Measurements from ENCODE around the gene ABLIM3. TPM values are rescaled to one million over a fixed set of nuclear protein-coding genes. Genes with fewer than 3 reads are reported as not detected.

Gene ABLIM3
- total and polyA plus RNA-seq, 9 of the 15 experiments (the other 6 are each of a cell fraction or from before 2014, with no cell fraction given), result 0.03 to 0.38 (median 0.11) TPM

DNA sequence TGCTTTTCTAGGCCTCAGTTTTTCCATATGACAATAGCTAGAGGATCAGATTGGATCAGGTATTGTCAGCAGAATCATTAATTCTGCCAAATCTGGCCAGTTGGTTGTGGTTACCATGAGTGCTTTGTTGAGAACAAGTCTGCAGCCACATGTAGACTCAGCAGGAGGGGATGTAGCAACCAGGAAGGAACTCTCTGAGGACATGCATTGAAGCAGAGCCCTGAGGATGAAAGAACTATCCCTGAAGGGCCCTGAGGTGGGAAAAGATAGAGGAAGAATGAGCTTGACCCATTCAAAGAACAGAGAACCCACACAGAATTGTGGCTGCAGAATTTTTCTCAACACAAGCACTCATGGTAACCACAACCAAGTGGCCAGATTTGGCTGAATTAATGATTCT lies 70.3 kb downstream of the ABLIM3 start:
- H3K4me3 ChIP-seq, result no peak overlapping the region
- peaks cover 6 to 39% of the 10 kb centered on the region in 2 experiments for H3K27me3 ChIP-seq (ENCODE audit: control insufficient read depth in 2 of 2, insufficient read depth in 2 of 2, low read length in 2 of 2)
- FAIRE-seq (no peak), ATAC-seq (no peak), DNase-seq (ENCODE audit: extremely low read depth in 1 of 4, low spot score in 3 of 4) (no peak)
- no TSS peak for BruUV-seq (replicated peaks)
- POLR2A ChIA-PET, result no interaction called here
- H4K20me1 ChIP-seq (replicated peaks; ENCODE audit: control insufficient read depth, insufficient read depth, low read length), result no peaks in the 10 kb centered on the region; the same call in none of the 2 replicates
- H3K9ac ChIP-seq (ENCODE audit: insufficient read depth in 1 of 2, low read depth in 2 of 2, low read length in 2 of 2), result no peak overlapping the region
- H3K79me2 ChIP-seq (ENCODE audit: control insufficient read depth, insufficient read depth, low read length), result no peaks in the 10 kb centered on the region
- H3K4me1 ChIP-seq (replicated peaks in 1 of 2; ENCODE audit: control insufficient read depth in 2 of 2, insufficient read depth in 2 of 2, low read length in 2 of 2), result no peaks in the 10 kb centered on the region; a peak in 1 of 5 replicates
- TF ChIP-seq JUNB (CRISPR knock-in tag; conservative IDR thresholded peaks at IDR 0.05) (no peak), EGR1 (conservative IDR thresholded peaks at IDR 0.05) (no peak), RBM14 (IDR thresholded peaks at IDR 0.05; ENCODE audit: borderline replicate concordance, insufficient read depth, low read depth, low read length) (no peak), XRCC5 (IDR thresholded peaks at IDR 0.05; ENCODE audit: low read depth, low read length) (no peak)
- TF ChIP-seq, protein P1, sequence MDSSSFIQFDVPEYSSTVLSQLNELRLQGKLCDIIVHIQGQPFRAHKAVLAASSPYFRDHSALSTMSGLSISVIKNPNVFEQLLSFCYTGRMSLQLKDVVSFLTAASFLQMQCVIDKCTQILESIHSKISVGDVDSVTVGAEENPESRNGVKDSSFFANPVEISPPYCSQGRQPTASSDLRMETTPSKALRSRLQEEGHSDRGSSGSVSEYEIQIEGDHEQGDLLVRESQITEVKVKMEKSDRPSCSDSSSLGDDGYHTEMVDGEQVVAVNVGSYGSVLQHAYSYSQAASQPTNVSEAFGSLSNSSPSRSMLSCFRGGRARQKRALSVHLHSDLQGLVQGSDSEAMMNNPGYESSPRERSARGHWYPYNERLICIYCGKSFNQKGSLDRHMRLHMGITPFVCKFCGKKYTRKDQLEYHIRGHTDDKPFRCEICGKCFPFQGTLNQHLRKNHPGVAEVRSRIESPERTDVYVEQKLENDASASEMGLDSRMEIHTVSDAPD (CRISPR knock-in tag; IDR thresholded peaks at IDR 0.05), result no peak
- in situ Hi-C loops (cut with MboI) (no loop called here), intact Hi-C loops (cut with micrococcal nuclease) (no loop called here)
- no peak overlapping the region for H2AFZ ChIP-seq (ENCODE audit: low read depth, low read length)
- no peaks in the 10 kb centered on the region for H3K36me3 ChIP-seq (ENCODE audit: control insufficient read depth, insufficient read depth, low read length)
- H3K9me3 ChIP-seq (replicated peaks; ENCODE audit: control insufficient read depth, insufficient read depth, low read depth, low read length), result no peaks in the 10 kb centered on the region
- CTCF ChIA-PET (ENCODE audit: low intra/inter-chr PET ratio), result no interaction called here
- H3K27ac ChIP-seq (ENCODE audit: extremely low read depth, low read depth, low read length), result no peak overlapping the region
- H3K9me1 ChIP-seq (ENCODE audit: control insufficient read depth, insufficient read depth, low read length), result no peaks in the 10 kb centered on the region
- no peak overlapping the region for H3K4me2 ChIP-seq (ENCODE audit: insufficient read depth, low read length)

All from K562 (cell line).